NCI-H2196 treated with DMSO at 0.1 percent for 48 hours (cell line): ENCODE measurements around the gene TMPO.
"Not testable (repeated sequence)": the region's sequence is repeated elsewhere in the genome, so short reads cannot be mapped to it uniquely, and the experiment has no call there.

Experiments
- DNase-seq: peaks from one replicate; lab custom pipeline; 2025; ENCODE audit not compliant: unreplicated experiment; lab: John Stamatoyannopoulos, UW

Gene TMPO

GRCh38 chr12:98509063-98509462 lies 6.3 kb upstream of the TMPO start:
- no peak for DNase-seq

GRCh38 chr12:98511806-98512205 lies 3.6 kb upstream of the TMPO start:
- not testable (repeated sequence) for DNase-seq

GRCh38 chr12:98513379-98514322 lies 1.7 kb upstream of the TMPO start:
- DNase-seq: no peak

GRCh38 chr12:98514982-98515286 lies 456 bp upstream of the TMPO start:
- no peak for DNase-seq

GRCh38 chr12:98516111-98516873 lies 902 bp downstream of the TMPO start:
- peak; percentile 86 for DNase-seq

- no peak for DNase-seq
These were observed 4.0 kb downstream of the TMPO start for GRCh38 chr12:98519257-98519907.

GRCh38 chr12:98530068-98530467 lies 14.7 kb downstream of the TMPO start:
- DNase-seq: no peak

- no peak for DNase-seq
These were observed 17.4 kb downstream of the TMPO start for GRCh38 chr12:98532687-98533304.

GRCh38 chr12:98533723-98534251 lies 18.4 kb downstream of the TMPO start:
- no peak for DNase-seq

GRCh38 chr12:98538031-98538430 lies 22.6 kb downstream of the TMPO start:
- no peak for DNase-seq

GRCh38 chr12:98543701-98544100 lies 28.3 kb downstream of the TMPO start:
- no peak for DNase-seq

GRCh38 chr12:98544751-98545150 lies 29.4 kb downstream of the TMPO start:
- DNase-seq: no peak

GRCh38 chr12:98549371-98550110 lies 34.2 kb downstream of the TMPO start:
- no peak for DNase-seq

- no peak for DNase-seq
These were observed 36.4 kb downstream of the TMPO start for GRCh38 chr12:98551787-98552186.

- not testable (repeated sequence) for DNase-seq
These were observed 42.7 kb downstream of the TMPO start for GRCh38 chr12:98558097-98558496.

GRCh38 chr12:98559666-98560065 lies 44.3 kb downstream of the TMPO start:
- DNase-seq: no peak

- DNase-seq: no peak
These were observed 46.5 kb downstream of the TMPO start for GRCh38 chr12:98561846-98562245.

GRCh38 chr12:98572010-98572409 lies 56.6 kb downstream of the TMPO start:
- no peak for DNase-seq

- no peak for DNase-seq
These were observed 58.7 kb downstream of the TMPO start for GRCh38 chr12:98574110-98574509.

- no peak for DNase-seq
These were observed 59.6 kb downstream of the TMPO start for GRCh38 chr12:98575013-98575412.
